GM23248 (cell line): ENCODE data around the gene CCL11.

Experiments
- EZH2 ChIP-seq: fragments of 200-600 bp; sonication (generic); IDR thresholded peaks from 2 replicates; pipeline ENCODE4 v1.6.1; 2018; ENCODE audit warnings: antibody characterized with exemption, mild to moderate bottlenecking; ENCODE audit not compliant: insufficient read depth, poor library complexity, severe bottlenecking
- EZH2phosphoT487 ChIP-seq: fragments of 200-600 bp; sonication (generic); IDR thresholded peaks from 2 replicates; pipeline ENCODE4 v1.6.1; 2018; ENCODE audit warnings: antibody characterized with exemption, moderate library complexity, mild to moderate bottlenecking, low read depth; ENCODE audit not compliant: insufficient read depth

GRCh38 chr17:34307110-34307509, 21.6 kb downstream of the CCL11 start:
- TF ChIP-seq EZH2 (no peak), EZH2phosphoT487 (no peak)
